Ovary (tissue), 3 donors: ENCODE data around the gene NLGN1.

Experiments used
- CTCF ChIP-seq, 3 donors: fragments of 450-650 bp in 2 of 3; fragments of 200-600 bp in 1 of 3; IDR thresholded peaks; one replicate each; pipeline versions ENCODE4 v1.5.1 to v1.8.0; 2016 to 2022; ENCODE audit warnings: antibody characterized with exemption in 3 of 3, mild to moderate bottlenecking in 1 of 3
- POLR2A ChIP-seq: fragments of 450-650 bp; IDR thresholded peaks from one replicate; pipeline ENCODE4 v1.6.1; 2017; ENCODE audit warnings: antibody characterized with exemption, mild to moderate bottlenecking, moderate library complexity
- donor health status: DM: no; HTN: no; CAD: no.

GRCh38 chr3:174089592-174089991, 692.0 kb downstream of the NLGN1 start:
- TF ChIP-seq CTCF (IDR thresholded peaks at IDR 0.05): no peak
- no peak for TF ChIP-seq POLR2A
